ENCODE measurements around the gene PAQR6. TPM values are rescaled to one million over a fixed set of nuclear protein-coding genes. Genes with fewer than 3 reads are reported as not detected.
A peak's percentile ranks its signal among the peaks of the same experiment; 100 is the strongest.

The PAQR6 gene
- total RNA-seq, 4 donors from 2014 or later = 0.51 to 1.2 (median 1.1) TPM; not detected in 1

GRCh38 chr1:156260896-156261295 is 13.0 kb upstream of the PAQR6 start:
- Histone ChIP-seq H3K4me1 (no peaks in the 10 kb centered on the region), H3K27me3 (no peaks in the 10 kb centered on the region), H3K36me3 (no peaks in the 10 kb centered on the region), H3K27ac (no peak overlapping the region), H3K4me3 (no peak overlapping the region), H3K9me3 (no peaks in the 10 kb centered on the region)
- intact Hi-C loops (cut with DNase I; ENCODE audit: low total_unique reads) = no loop called here
- TF ChIP-seq POLR2A (IDR thresholded peaks at IDR 0.05) = no peak
- TF ChIP-seq, protein P1, sequence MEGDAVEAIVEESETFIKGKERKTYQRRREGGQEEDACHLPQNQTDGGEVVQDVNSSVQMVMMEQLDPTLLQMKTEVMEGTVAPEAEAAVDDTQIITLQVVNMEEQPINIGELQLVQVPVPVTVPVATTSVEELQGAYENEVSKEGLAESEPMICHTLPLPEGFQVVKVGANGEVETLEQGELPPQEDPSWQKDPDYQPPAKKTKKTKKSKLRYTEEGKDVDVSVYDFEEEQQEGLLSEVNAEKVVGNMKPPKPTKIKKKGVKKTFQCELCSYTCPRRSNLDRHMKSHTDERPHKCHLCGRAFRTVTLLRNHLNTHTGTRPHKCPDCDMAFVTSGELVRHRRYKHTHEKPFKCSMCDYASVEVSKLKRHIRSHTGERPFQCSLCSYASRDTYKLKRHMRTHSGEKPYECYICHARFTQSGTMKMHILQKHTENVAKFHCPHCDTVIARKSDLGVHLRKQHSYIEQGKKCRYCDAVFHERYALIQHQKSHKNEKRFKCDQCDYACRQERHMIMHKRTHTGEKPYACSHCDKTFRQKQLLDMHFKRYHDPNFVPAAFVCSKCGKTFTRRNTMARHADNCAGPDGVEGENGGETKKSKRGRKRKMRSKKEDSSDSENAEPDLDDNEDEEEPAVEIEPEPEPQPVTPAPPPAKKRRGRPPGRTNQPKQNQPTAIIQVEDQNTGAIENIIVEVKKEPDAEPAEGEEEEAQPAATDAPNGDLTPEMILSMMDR (IDR thresholded peaks at IDR 0.05) = no peak
- DNase-seq = no peak

GRCh38 chr1:156259805-156260204 is 11.9 kb upstream of the PAQR6 start:
- intact Hi-C loops (cut with DNase I; ENCODE audit: low total_unique reads) = no loop called here
- Histone ChIP-seq H3K4me1 (no peaks in the 10 kb centered on the region), H3K27ac (no peak overlapping the region), H3K4me3 (no peak overlapping the region), H3K9me3 (no peaks in the 10 kb centered on the region), H3K27me3 (no peaks in the 10 kb centered on the region), H3K36me3 (no peaks in the 10 kb centered on the region)
- TF ChIP-seq, protein P1 (IDR thresholded peaks at IDR 0.05) = peak in 1 of 4 experiments; percentile 13
- TF ChIP-seq POLR2A (IDR thresholded peaks at IDR 0.05) = no peak
- peak in 1 of 2 donors; percentile 47 for DNase-seq

DNA sequence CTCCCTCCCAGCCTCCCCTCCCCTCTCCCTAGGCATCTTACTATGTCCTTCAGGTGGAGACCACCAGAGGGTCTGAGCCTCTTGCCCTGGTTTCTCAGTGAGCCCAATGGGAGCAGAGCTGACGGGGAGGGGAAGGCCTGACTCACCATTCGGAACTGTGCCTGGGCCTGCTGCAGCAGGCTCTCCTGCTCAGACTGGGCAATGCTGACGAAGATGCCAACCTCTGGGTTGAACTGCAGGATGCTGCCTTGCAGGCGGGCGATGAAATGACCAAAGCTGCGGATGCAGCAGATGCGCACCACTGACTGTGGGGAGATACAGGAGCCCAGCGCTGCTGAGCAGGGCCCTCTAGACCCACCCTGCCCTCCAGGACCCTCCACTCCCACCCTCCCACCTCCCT is 11.0 kb upstream of the PAQR6 start:
- no peaks in the 10 kb centered on the region for H3K4me1 ChIP-seq
- no peak for DNase-seq
- H3K36me3 ChIP-seq = no peaks in the 10 kb centered on the region
- TF ChIP-seq, protein P1 (IDR thresholded peaks at IDR 0.05) = no peak
- no peak for TF ChIP-seq POLR2A (IDR thresholded peaks at IDR 0.05)
- H3K27me3 ChIP-seq = no peaks in the 10 kb centered on the region
- no peak overlapping the region for H3K4me3 ChIP-seq
- intact Hi-C loops (cut with DNase I; ENCODE audit: low total_unique reads) = no loop called here
- H3K9me3 ChIP-seq = no peaks in the 10 kb centered on the region
- H3K27ac ChIP-seq = no peak overlapping the region

GRCh38 chr1:156257711-156258110 is 9.9 kb upstream of the PAQR6 start:
- DNase-seq = no peak

GRCh38 chr1:156253634-156254033 is 5.8 kb upstream of the PAQR6 start:
- intact Hi-C loops (cut with DNase I; ENCODE audit: low total_unique reads) = no loop called here
- H3K9me3 ChIP-seq = no peaks in the 10 kb centered on the region

More at GRCh38 chr1:156257711-156258110, 9.9 kb upstream of the PAQR6 start:
- H3K9me3 ChIP-seq = no peaks in the 10 kb centered on the region
- no peaks in the 10 kb centered on the region for H3K27me3 ChIP-seq
- no peak overlapping the region for H3K4me3 ChIP-seq
- H3K27ac ChIP-seq = no peak overlapping the region
- intact Hi-C loops (cut with DNase I; ENCODE audit: low total_unique reads) = no loop called here
- no peak for TF ChIP-seq POLR2A (IDR thresholded peaks at IDR 0.05)
- TF ChIP-seq, protein P1 (IDR thresholded peaks at IDR 0.05) = no peak
- H3K4me1 ChIP-seq = no peaks in the 10 kb centered on the region
- no peaks in the 10 kb centered on the region for H3K36me3 ChIP-seq

More at GRCh38 chr1:156253634-156254033, 5.8 kb upstream of the PAQR6 start:
- no peak for DNase-seq
- Histone ChIP-seq H3K27me3 (no peaks in the 10 kb centered on the region), H3K27ac (no peak overlapping the region), H3K4me3 (no peak overlapping the region), H3K36me3 (no peaks in the 10 kb centered on the region), H3K4me1 (no peaks in the 10 kb centered on the region)
- TF ChIP-seq, protein P1 (IDR thresholded peaks at IDR 0.05) = no peak
- TF ChIP-seq POLR2A (IDR thresholded peaks at IDR 0.05) = no peak
